ELR (cell line): ENCODE data around the gene HTR6.
A peak's percentile ranks its signal among the peaks of the same experiment; 100 is the strongest.

Experiments
- DNase-seq: peaks from one replicate; pipeline ENCODE4 v3.0.0-alpha.2; 2015; ENCODE audit warnings: low read depth

Gene HTR6

GRCh38 chr1:19688041-19688842, 23.6 kb downstream of the HTR6 start:
- no peak for DNase-seq

- no peak for DNase-seq
These were observed 24.5 kb downstream of the HTR6 start for GRCh38 chr1:19689085-19689757.

GRCh38 chr1:19689856-19690255, 25.2 kb downstream of the HTR6 start:
- no peak for DNase-seq

GRCh38 chr1:19690342-19690741, 25.7 kb downstream of the HTR6 start:
- DNase-seq: no peak

- DNase-seq: no peak
These were observed 29.6 kb downstream of the HTR6 start for GRCh38 chr1:19694298-19694697.

- no peak for DNase-seq
These were observed 31.1 kb downstream of the HTR6 start for GRCh38 chr1:19695772-19696171.

GRCh38 chr1:19696820-19697219, 32.1 kb downstream of the HTR6 start:
- DNase-seq: no peak

GRCh38 chr1:19698181-19698580, 33.5 kb downstream of the HTR6 start:
- no peak for DNase-seq

- no peak for DNase-seq
These were observed 35.6 kb downstream of the HTR6 start for GRCh38 chr1:19700079-19700777.

GRCh38 chr1:19703280-19703679, 38.6 kb downstream of the HTR6 start:
- no peak for DNase-seq

- peak; percentile 73 for DNase-seq
These were observed 39.8 kb downstream of the HTR6 start for GRCh38 chr1:19704247-19705113.

GRCh38 chr1:19705464-19705863, 40.8 kb downstream of the HTR6 start:
- DNase-seq: no peak

GRCh38 chr1:19706136-19706535, 41.5 kb downstream of the HTR6 start:
- no peak for DNase-seq

GRCh38 chr1:19708567-19709110, 44.0 kb downstream of the HTR6 start:
- DNase-seq: no peak

- no peak for DNase-seq
These were observed 44.7 kb downstream of the HTR6 start for GRCh38 chr1:19709260-19709793.

GRCh38 chr1:19710825-19711611, 46.3 kb downstream of the HTR6 start:
- DNase-seq: no peak

- DNase-seq: no peak
These were observed 48.3 kb downstream of the HTR6 start for GRCh38 chr1:19712928-19713327.

GRCh38 chr1:19715334-19716203, 50.9 kb downstream of the HTR6 start:
- peak; percentile 95 for DNase-seq

GRCh38 chr1:19717467-19717866, 52.8 kb downstream of the HTR6 start:
- no peak for DNase-seq

GRCh38 chr1:19720174-19720573, 55.5 kb downstream of the HTR6 start:
- no peak for DNase-seq
